Ascending aorta (tissue), 2 donors: ENCODE results near the gene PLEKHM1. TPM values are rescaled to one million over a fixed set of nuclear protein-coding genes. Genes with fewer than 3 reads are reported as not detected.

Source experiments
- DNase-seq, 2 donors: peaks; one replicate each; pipeline ENCODE4 v3.0.0-alpha.2; 2019; ENCODE audit warnings: low spot score in 2 of 2
- H3K27ac ChIP-seq, 2 donors: fragments of 200-600 bp; sonication (generic); one replicate each; pipeline ENCODE4 v1.5.1; 2016 to 2017; ENCODE audit warnings: mild to moderate bottlenecking in 1 of 2
- H3K27me3 ChIP-seq: fragments of 200-600 bp; sonication (generic); one replicate; pipeline ENCODE4 v1.5.1; 2017
- H3K36me3 ChIP-seq, 2 donors: fragments of 200-600 bp; sonication (generic); one replicate each; pipeline ENCODE4 v1.5.1; 2016
- H3K4me1 ChIP-seq, 2 donors: fragments of 200-600 bp; sonication (generic); one replicate each; pipeline ENCODE4 v1.5.1; 2016 to 2017; ENCODE audit warnings: mild to moderate bottlenecking in 1 of 2
- H3K4me3 ChIP-seq, 2 donors: fragments of 200-600 bp; sonication (generic); one replicate each; pipeline ENCODE4 v1.5.1; 2016 to 2017; ENCODE audit warnings: mild to moderate bottlenecking in 1 of 2
- H3K9me3 ChIP-seq, 2 donors: fragments of 200-600 bp; sonication (generic); one replicate each; pipeline ENCODE4 v1.5.1; 2016
- CTCF ChIP-seq, 3 experiments: fragments of 200-600 bp in 2 of 3; fragments of 450-650 bp in 1 of 3; sonication (generic) in 2 of 3; IDR thresholded peaks; one replicate each; pipeline ENCODE4 v1.5.1; 2016 to 2019; ENCODE audit warnings: antibody characterized with exemption in 3 of 3, mild to moderate bottlenecking in 1 of 3, moderate library complexity in 1 of 3
- intact Hi-C: fragments of 100-400 bp; cut with DNase I; formaldehyde crosslinking; loops from one replicate; pipeline ENCODE4 v1.15.1; 2023
- total RNA-seq: library from RNA; depleted of rRNA; stranded (reverse); fragments of >200 nt; gene quantifications from one replicate; pipeline ENCODE4 v1.1.0, GENCODE V29; 2016

PLEKHM1 gene
- total RNA-seq, 1 donor from 2014 or later, result 30.2 TPM

- no peaks in the 10 kb centered on the region for H3K9me3 ChIP-seq
- H3K36me3 ChIP-seq, result no peaks in the 10 kb centered on the region
- peaks cover 8% of the 10 kb centered on the region for H3K27me3 ChIP-seq
- DNase-seq, result no peak
- no peak overlapping the region for H3K27ac ChIP-seq
- no peak overlapping the region for H3K4me3 ChIP-seq
- intact Hi-C loops, result no loop called here
- peaks cover 9 to 15% of the 10 kb centered on the region in 2 donors for H3K4me1 ChIP-seq
- no peak for TF ChIP-seq CTCF (IDR thresholded peaks at IDR 0.05)
Measured at GRCh38 chr17:45425984-45426413, 64.5 kb downstream of the PLEKHM1 start.

GRCh38 chr17:45425125-45425983 lies 65.2 kb downstream of the PLEKHM1 start:
- H3K27me3 ChIP-seq, result peaks cover 5% of the 10 kb centered on the region
- no peak for DNase-seq
- H3K27ac ChIP-seq, result no peak overlapping the region
- peaks cover 7 to 13% of the 10 kb centered on the region in 2 donors for H3K4me1 ChIP-seq
- no peaks in the 10 kb centered on the region for H3K36me3 ChIP-seq
- H3K9me3 ChIP-seq, result no peaks in the 10 kb centered on the region
- H3K4me3 ChIP-seq, result no peak overlapping the region
- TF ChIP-seq CTCF (IDR thresholded peaks at IDR 0.05), result no peak
- intact Hi-C loops, result no loop called here

- Histone ChIP-seq H3K27me3 (no peaks in the 10 kb centered on the region), H3K4me1 (peaks cover 7 to 10% of the 10 kb centered on the region in 2 donors), H3K9me3 (no peaks in the 10 kb centered on the region), H3K36me3 (no peaks in the 10 kb centered on the region), H3K27ac (no peak overlapping the region), H3K4me3 (no peak overlapping the region)
- TF ChIP-seq CTCF (IDR thresholded peaks at IDR 0.05), result no peak
- DNase-seq, result no peak
- intact Hi-C loops, result no loop called here
Measured at GRCh38 chr17:45424769-45425124, 65.8 kb downstream of the PLEKHM1 start.

GRCh38 chr17:45423975-45424335 lies 66.6 kb downstream of the PLEKHM1 start:
- H3K9me3 ChIP-seq, result no peaks in the 10 kb centered on the region
- H3K27ac ChIP-seq, result no peak overlapping the region
- no peaks in the 10 kb centered on the region for H3K36me3 ChIP-seq
- peaks cover under 1 to 6% of the 10 kb centered on the region in 2 donors for H3K4me1 ChIP-seq
- no peak for DNase-seq
- no peak overlapping the region for H3K4me3 ChIP-seq
- H3K27me3 ChIP-seq, result no peaks in the 10 kb centered on the region
- no peak for TF ChIP-seq CTCF (IDR thresholded peaks at IDR 0.05)
- intact Hi-C loops, result no loop called here

- H3K27ac ChIP-seq, result no peak overlapping the region
- no peaks in the 10 kb centered on the region for H3K9me3 ChIP-seq
- H3K4me3 ChIP-seq, result no peak overlapping the region
- no peaks in the 10 kb centered on the region for H3K36me3 ChIP-seq
- intact Hi-C loops, result no loop called here
- H3K27me3 ChIP-seq, result no peaks in the 10 kb centered on the region
- H3K4me1 ChIP-seq, result peaks cover 0 to 3% of the 10 kb centered on the region in 2 donors
- TF ChIP-seq CTCF (IDR thresholded peaks at IDR 0.05), result no peak
- no peak for DNase-seq
Measured at GRCh38 chr17:45423304-45423974, 67.1 kb downstream of the PLEKHM1 start.
